ENCODE measurements around the gene HDAC5. TPM values are rescaled to one million over a fixed set of nuclear protein-coding genes. Genes with fewer than 3 reads are reported as not detected.
A peak's percentile ranks its signal among the peaks of the same experiment; 100 is the strongest.

The HDAC5 gene
- polyA plus RNA-seq, 1 donor from 2014 or later = 49.5 TPM

GRCh38 chr17:44092051-44092450, 31.4 kb downstream of the HDAC5 start:
- H3K4me3 Mint-ChIP-seq = no peak overlapping the region
- peaks cover 0 to 1% (median 0%) of the 10 kb centered on the region in 3 donors for H3K4me1 Mint-ChIP-seq
- no peaks in the 10 kb centered on the region for H3K27me3 Mint-ChIP-seq
- H3K36me3 Mint-ChIP-seq = no peaks in the 10 kb centered on the region
- no peaks in the 10 kb centered on the region for H3K9me3 Mint-ChIP-seq
- no peak overlapping the region for H3K27ac Mint-ChIP-seq

DNA sequence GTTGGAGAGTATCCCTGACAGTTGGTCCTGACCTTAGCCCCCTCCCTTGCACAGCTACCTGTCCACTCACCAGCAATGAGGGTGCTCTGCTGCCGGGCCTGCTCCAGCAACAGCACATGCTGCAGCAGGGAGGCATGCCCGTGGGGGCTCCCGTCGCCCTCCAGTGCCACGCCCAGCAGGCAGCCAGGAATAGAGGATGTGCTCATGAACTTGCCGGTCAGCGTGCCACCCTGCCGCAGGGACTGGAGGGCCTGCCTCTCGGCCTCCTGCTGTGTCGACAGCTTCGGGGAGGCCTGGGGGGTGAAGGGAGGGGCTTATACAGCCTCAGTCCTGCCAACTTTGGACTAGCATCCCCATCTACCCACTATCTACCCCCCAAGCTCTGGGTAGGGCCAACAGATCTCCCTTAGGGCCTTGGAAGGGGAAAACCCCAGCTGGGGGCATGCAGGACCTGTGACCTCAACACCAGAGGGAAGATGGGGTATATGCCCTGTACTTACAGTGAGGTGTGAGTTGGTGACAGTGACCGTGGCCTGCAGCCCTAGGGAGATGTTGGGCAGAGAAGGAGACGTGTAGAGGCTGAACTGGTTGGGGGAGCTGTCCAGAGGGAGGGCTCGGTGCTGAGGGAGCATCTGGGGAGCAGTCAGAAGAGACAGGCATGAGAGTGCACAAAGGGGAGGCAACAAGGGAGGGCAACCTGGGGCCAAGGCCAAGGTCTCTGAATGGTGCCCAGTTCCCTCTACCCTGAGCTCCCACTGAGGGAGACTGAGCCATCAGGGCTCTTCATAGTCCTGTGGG, 32.0 kb downstream of the HDAC5 start:
- no peaks in the 10 kb centered on the region for H3K27me3 Mint-ChIP-seq
- H3K4me1 Mint-ChIP-seq = peaks cover 0 to 1% (median 0%) of the 10 kb centered on the region in 3 donors
- H3K27ac Mint-ChIP-seq = peak overlapping the region in 2 of 3 donors; percentile 23 to 73
- no peaks in the 10 kb centered on the region for H3K36me3 Mint-ChIP-seq
- H3K9me3 Mint-ChIP-seq = no peaks in the 10 kb centered on the region
- H3K4me3 Mint-ChIP-seq = no peak overlapping the region

GRCh38 chr17:44088254-44088653, 35.2 kb downstream of the HDAC5 start:
- Mint-ChIP-seq H3K27me3 (no peaks in the 10 kb centered on the region), H3K9me3 (no peaks in the 10 kb centered on the region), H3K36me3 (peaks cover 2% of the 10 kb centered on the region), H3K4me3 (no peak overlapping the region), H3K27ac (no peak overlapping the region), H3K4me1 (no peaks in the 10 kb centered on the region)

GRCh38 chr17:44087319-44087718, 36.1 kb downstream of the HDAC5 start:
- Mint-ChIP-seq H3K27me3 (no peaks in the 10 kb centered on the region), H3K9me3 (no peaks in the 10 kb centered on the region), H3K27ac (no peak overlapping the region), H3K4me3 (no peak overlapping the region), H3K36me3 (peaks cover 6% of the 10 kb centered on the region), H3K4me1 (no peaks in the 10 kb centered on the region)

GRCh38 chr17:44086364-44087311, 36.8 kb downstream of the HDAC5 start:
- Mint-ChIP-seq H3K27me3 (no peaks in the 10 kb centered on the region), H3K36me3 (peaks cover 6% of the 10 kb centered on the region), H3K4me3 (no peak overlapping the region), H3K27ac (no peak overlapping the region), H3K4me1 (no peaks in the 10 kb centered on the region), H3K9me3 (no peaks in the 10 kb centered on the region)

DNA sequence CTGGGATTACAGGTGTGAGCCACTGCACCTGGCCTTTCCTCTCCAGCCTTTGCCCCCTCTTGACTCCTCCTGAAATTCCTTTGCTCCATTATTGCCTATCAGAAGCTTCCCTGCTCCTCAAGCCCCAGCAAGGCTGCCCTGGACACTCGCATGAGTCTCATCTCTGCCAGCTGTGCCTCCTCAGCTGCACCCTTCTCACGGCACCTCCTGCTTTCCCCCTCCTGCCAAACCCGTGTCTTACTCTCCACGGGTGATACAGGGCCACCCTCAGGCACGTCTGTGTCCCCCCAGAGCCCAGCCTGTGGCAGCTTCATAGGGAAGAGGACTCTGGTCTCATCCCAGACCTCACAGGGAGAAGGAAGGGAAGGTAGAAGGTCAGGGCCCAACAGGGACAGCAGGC, 37.5 kb downstream of the HDAC5 start:
- H3K27ac Mint-ChIP-seq = peak overlapping the region in 2 of 3 donors; percentile 73 to 80
- no peaks in the 10 kb centered on the region for H3K9me3 Mint-ChIP-seq
- no peaks in the 10 kb centered on the region for H3K4me1 Mint-ChIP-seq
- peaks cover 6% of the 10 kb centered on the region for H3K36me3 Mint-ChIP-seq
- peak overlapping the region in 1 of 4 donors; percentile 52 for H3K4me3 Mint-ChIP-seq
- H3K27me3 Mint-ChIP-seq = no peaks in the 10 kb centered on the region

GRCh38 chr17:44084921-44085320, 38.5 kb downstream of the HDAC5 start:
- Mint-ChIP-seq H3K27me3 (no peaks in the 10 kb centered on the region), H3K36me3 (peaks cover 6% of the 10 kb centered on the region), H3K4me1 (no peaks in the 10 kb centered on the region), H3K27ac (peak overlapping the region in 1 of 3 donors; percentile 67), H3K9me3 (no peaks in the 10 kb centered on the region), H3K4me3 (no peak overlapping the region)

DNA sequence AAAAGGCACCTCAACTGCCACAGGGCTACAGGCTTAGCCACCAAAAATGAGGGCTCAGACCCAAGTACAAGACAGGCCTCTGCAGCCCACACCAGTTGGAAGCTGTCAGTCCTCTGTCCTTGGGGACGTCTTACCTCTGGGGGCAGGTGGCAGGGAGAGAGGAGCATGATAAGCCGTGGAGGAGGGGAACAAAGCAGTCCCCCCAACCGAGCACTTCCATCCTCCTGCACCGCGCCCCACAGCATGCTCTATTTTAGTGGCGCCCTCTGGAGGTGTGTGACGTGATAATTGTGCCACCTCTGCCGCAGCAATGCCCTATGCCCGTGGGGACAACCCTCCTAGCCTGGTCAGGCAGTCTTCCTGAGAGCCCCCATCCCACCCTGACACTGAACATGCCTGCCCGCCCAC, 39.3 kb downstream of the HDAC5 start:
- Mint-ChIP-seq H3K27me3 (no peaks in the 10 kb centered on the region), H3K27ac (peak overlapping the region in 1 of 3 donors; percentile 39), H3K4me3 (no peak overlapping the region), H3K4me1 (no peaks in the 10 kb centered on the region), H3K9me3 (no peaks in the 10 kb centered on the region), H3K36me3 (peaks cover 6% of the 10 kb centered on the region)

GRCh38 chr17:44083250-44083849, 40.1 kb downstream of the HDAC5 start:
- Mint-ChIP-seq H3K27me3 (no peaks in the 10 kb centered on the region), H3K4me1 (no peaks in the 10 kb centered on the region), H3K36me3 (peaks cover 7% of the 10 kb centered on the region), H3K4me3 (no peak overlapping the region), H3K27ac (no peak overlapping the region), H3K9me3 (no peaks in the 10 kb centered on the region)

- H3K36me3 Mint-ChIP-seq = peaks cover 7% of the 10 kb centered on the region
- H3K27ac Mint-ChIP-seq = peak overlapping the region in 2 of 3 donors; percentile 31 to 80
- H3K4me3 Mint-ChIP-seq = no peak overlapping the region
- H3K4me1 Mint-ChIP-seq = no peaks in the 10 kb centered on the region
- no peaks in the 10 kb centered on the region for H3K9me3 Mint-ChIP-seq
- no peaks in the 10 kb centered on the region for H3K27me3 Mint-ChIP-seq
Measured at GRCh38 chr17:44082256-44082927, 41.0 kb downstream of the HDAC5 start.

- Mint-ChIP-seq H3K36me3 (peaks cover 7% of the 10 kb centered on the region), H3K4me3 (no peak overlapping the region), H3K27ac (no peak overlapping the region), H3K9me3 (no peaks in the 10 kb centered on the region), H3K4me1 (no peaks in the 10 kb centered on the region), H3K27me3 (no peaks in the 10 kb centered on the region)
Measured at GRCh38 chr17:44081681-44082080, 41.8 kb downstream of the HDAC5 start.

GRCh38 chr17:44079877-44080821, 43.3 kb downstream of the HDAC5 start:
- H3K27ac Mint-ChIP-seq = no peak overlapping the region

GRCh38 chr17:44078412-44078811, 45.0 kb downstream of the HDAC5 start:
- Mint-ChIP-seq H3K36me3 (peaks cover 5% of the 10 kb centered on the region), H3K4me1 (peaks cover 0 to 2% (median 0%) of the 10 kb centered on the region in 3 donors), H3K27ac (no peak overlapping the region), H3K9me3 (no peaks in the 10 kb centered on the region), H3K4me3 (no peak overlapping the region), H3K27me3 (no peaks in the 10 kb centered on the region)

More at GRCh38 chr17:44079877-44080821, 43.3 kb downstream of the HDAC5 start:
- Mint-ChIP-seq H3K9me3 (no peaks in the 10 kb centered on the region), H3K36me3 (peaks cover 5% of the 10 kb centered on the region), H3K4me1 (peaks cover 0 to 2% (median 0%) of the 10 kb centered on the region in 3 donors), H3K27me3 (no peaks in the 10 kb centered on the region), H3K4me3 (no peak overlapping the region)

- H3K4me3 Mint-ChIP-seq = no peak overlapping the region
- H3K27me3 Mint-ChIP-seq = no peaks in the 10 kb centered on the region
- peaks cover 4% of the 10 kb centered on the region for H3K36me3 Mint-ChIP-seq
- peaks cover 0 to 5% (median 2%) of the 10 kb centered on the region in 3 donors for H3K4me1 Mint-ChIP-seq
- no peaks in the 10 kb centered on the region for H3K9me3 Mint-ChIP-seq
- no peak overlapping the region for H3K27ac Mint-ChIP-seq
Measured at GRCh38 chr17:44077595-44077909, 45.9 kb downstream of the HDAC5 start.
